ENCODE results near the gene HEG1.

HEG1 gene

GRCh38 chr3:125051715-125052581 is 3.8 kb downstream of the HEG1 start:
- Histone ChIP-seq H3K4me2 (ENCODE audit: low read length) (peak overlapping the region; percentile 38), H3K27me3 (ENCODE audit: control insufficient read depth, insufficient read depth, low read length) (no peaks in the 10 kb centered on the region), H3K9me3 (ENCODE audit: control insufficient read depth, low read length) (no peaks in the 10 kb centered on the region), H3K36me3 (ENCODE audit: control insufficient read depth, insufficient read depth, low read length) (no peaks in the 10 kb centered on the region), H3K79me2 (peaks cover under 1% of the 10 kb centered on the region), H3K4me3 (ENCODE audit: low read depth, low read length) (peak overlapping the region; percentile 5), H3K27ac (peak overlapping the region; percentile 43), H3K4me1 (peaks cover 3% of the 10 kb centered on the region), H2AFZ (no peak overlapping the region), H3K9ac (no peak overlapping the region)
- TF ChIP-seq CTCF (IDR thresholded peaks at IDR 0.05) = no peak

GRCh38 chr3:125051205-125051604 is 4.6 kb downstream of the HEG1 start:
- Histone ChIP-seq H3K4me2 (ENCODE audit: low read length) (no peak overlapping the region), H2AFZ (no peak overlapping the region), H3K27me3 (ENCODE audit: control insufficient read depth, insufficient read depth, low read length) (no peaks in the 10 kb centered on the region), H3K9me3 (ENCODE audit: control insufficient read depth, low read length) (no peaks in the 10 kb centered on the region), H3K9ac (no peak overlapping the region), H3K79me2 (peaks cover 2% of the 10 kb centered on the region), H3K36me3 (ENCODE audit: control insufficient read depth, insufficient read depth, low read length) (no peaks in the 10 kb centered on the region), H3K27ac (no peak overlapping the region), H3K4me1 (no peaks in the 10 kb centered on the region), H3K4me3 (ENCODE audit: low read depth, low read length) (no peak overlapping the region)
- no peak for TF ChIP-seq CTCF (IDR thresholded peaks at IDR 0.05)

GRCh38 chr3:125050488-125051090 is 5.2 kb downstream of the HEG1 start:
- Histone ChIP-seq H3K36me3 (ENCODE audit: control insufficient read depth, insufficient read depth, low read length) (no peaks in the 10 kb centered on the region), H3K9ac (no peak overlapping the region), H3K79me2 (peaks cover 2% of the 10 kb centered on the region), H3K4me3 (ENCODE audit: low read depth, low read length) (no peak overlapping the region), H3K27me3 (ENCODE audit: control insufficient read depth, insufficient read depth, low read length) (no peaks in the 10 kb centered on the region), H2AFZ (no peak overlapping the region), H3K4me1 (no peaks in the 10 kb centered on the region), H3K27ac (no peak overlapping the region), H3K9me3 (ENCODE audit: control insufficient read depth, low read length) (no peaks in the 10 kb centered on the region), H3K4me2 (ENCODE audit: low read length) (no peak overlapping the region)
- TF ChIP-seq CTCF (IDR thresholded peaks at IDR 0.05) = no peak

DNA sequence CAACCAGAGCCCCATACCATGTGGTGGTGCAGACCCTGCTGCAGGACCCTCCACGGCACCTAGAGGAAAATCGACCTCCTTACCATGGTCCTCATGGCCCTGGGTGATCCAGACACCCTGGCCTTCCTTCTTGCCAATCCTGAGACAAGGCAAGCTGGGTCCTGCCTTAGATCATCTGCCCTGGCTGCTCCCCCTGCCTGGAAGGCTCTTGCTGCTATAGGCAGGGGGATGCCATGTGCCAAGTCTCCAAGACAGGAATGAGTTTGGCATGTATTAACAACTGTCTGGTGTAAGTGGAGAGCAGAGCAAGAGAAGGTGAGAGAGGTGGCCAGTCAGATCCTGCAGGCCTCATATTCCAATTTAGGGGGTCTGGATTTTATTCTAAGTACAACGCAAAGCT is 7.5 kb downstream of the HEG1 start:
- Histone ChIP-seq H3K36me3 (ENCODE audit: control insufficient read depth, insufficient read depth, low read length) (no peaks in the 10 kb centered on the region), H3K4me2 (ENCODE audit: low read length) (no peak overlapping the region), H3K79me2 (peaks cover 2% of the 10 kb centered on the region), H3K9me3 (ENCODE audit: control insufficient read depth, low read length) (no peaks in the 10 kb centered on the region), H3K27me3 (ENCODE audit: control insufficient read depth, insufficient read depth, low read length) (no peaks in the 10 kb centered on the region), H3K4me1 (no peaks in the 10 kb centered on the region), H3K4me3 (ENCODE audit: low read depth, low read length) (no peak overlapping the region), H3K9ac (no peak overlapping the region), H2AFZ (no peak overlapping the region), H3K27ac (no peak overlapping the region)
- TF ChIP-seq CTCF (IDR thresholded peaks at IDR 0.05) = no peak

All from parathyroid adenoma (tissue), 2 donors.